B cell (primary cell): ENCODE measurements around the gene SYNE2.

Experiments used
- EZH2 ChIP-seq: IDR thresholded peaks from 2 replicates; pipeline ENCODE4 v1.6.1; 2012; ENCODE audit warnings: borderline replicate concordance, low read depth, mild to moderate bottlenecking, moderate library complexity, low read length; ENCODE audit not compliant: insufficient read depth, poor library complexity, severe bottlenecking
- TF ChIP-seq, protein P1 (sequence below): fragments of 200-600 bp; IDR thresholded peaks from one replicate; pipeline ENCODE4 v1.8.0; 2022; ENCODE audit warnings: antibody characterized with exemption, mild to moderate bottlenecking

- TF ChIP-seq, protein P1, sequence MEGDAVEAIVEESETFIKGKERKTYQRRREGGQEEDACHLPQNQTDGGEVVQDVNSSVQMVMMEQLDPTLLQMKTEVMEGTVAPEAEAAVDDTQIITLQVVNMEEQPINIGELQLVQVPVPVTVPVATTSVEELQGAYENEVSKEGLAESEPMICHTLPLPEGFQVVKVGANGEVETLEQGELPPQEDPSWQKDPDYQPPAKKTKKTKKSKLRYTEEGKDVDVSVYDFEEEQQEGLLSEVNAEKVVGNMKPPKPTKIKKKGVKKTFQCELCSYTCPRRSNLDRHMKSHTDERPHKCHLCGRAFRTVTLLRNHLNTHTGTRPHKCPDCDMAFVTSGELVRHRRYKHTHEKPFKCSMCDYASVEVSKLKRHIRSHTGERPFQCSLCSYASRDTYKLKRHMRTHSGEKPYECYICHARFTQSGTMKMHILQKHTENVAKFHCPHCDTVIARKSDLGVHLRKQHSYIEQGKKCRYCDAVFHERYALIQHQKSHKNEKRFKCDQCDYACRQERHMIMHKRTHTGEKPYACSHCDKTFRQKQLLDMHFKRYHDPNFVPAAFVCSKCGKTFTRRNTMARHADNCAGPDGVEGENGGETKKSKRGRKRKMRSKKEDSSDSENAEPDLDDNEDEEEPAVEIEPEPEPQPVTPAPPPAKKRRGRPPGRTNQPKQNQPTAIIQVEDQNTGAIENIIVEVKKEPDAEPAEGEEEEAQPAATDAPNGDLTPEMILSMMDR, result no peak
- TF ChIP-seq EZH2, result no peak
These were observed 57.2 kb downstream of the SYNE2 start for GRCh38 chr14:63909984-63910383.
